ENCODE measurements around the gene SAMSN1. TPM values are rescaled to one million over a fixed set of nuclear protein-coding genes. Genes with fewer than 3 reads are reported as not detected.

SAMSN1 gene
- total RNA-seq, 1 donor from 2014 or later = 18.2 TPM

DNA sequence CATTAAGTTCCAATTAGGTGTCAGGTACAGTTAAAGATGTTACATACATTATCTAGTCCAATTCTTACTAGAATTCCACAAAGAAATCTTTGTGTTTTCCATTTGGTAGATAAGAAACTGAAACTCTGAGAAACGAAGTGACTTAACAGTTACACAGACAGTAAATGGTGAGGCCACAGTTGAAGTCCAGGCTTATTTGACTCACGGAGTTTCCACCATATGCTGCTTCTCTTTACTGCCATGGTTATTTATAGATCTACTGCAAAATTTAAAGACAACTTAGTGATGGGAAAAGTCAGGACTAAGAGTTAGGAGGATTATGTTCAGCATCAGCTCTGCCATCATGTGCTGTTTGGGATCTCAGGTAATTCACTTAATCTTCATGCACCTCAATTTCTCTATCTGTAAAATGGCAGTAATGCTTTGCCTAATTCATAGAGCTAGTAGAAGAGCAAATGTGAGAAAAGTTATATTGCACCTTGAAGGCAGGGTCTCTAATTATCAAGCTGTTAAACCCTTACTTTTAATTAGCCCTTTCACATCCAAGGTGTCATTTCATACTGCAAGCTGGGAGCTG, 26.2 kb upstream of the SAMSN1 start:
- peaks cover 7% of the 10 kb centered on the region for H3K4me1 ChIP-seq
- H3K9me3 ChIP-seq = no peaks in the 10 kb centered on the region
- no peaks in the 10 kb centered on the region for H3K36me3 ChIP-seq
- ATAC-seq = no peak
- TF ChIP-seq, protein P1, sequence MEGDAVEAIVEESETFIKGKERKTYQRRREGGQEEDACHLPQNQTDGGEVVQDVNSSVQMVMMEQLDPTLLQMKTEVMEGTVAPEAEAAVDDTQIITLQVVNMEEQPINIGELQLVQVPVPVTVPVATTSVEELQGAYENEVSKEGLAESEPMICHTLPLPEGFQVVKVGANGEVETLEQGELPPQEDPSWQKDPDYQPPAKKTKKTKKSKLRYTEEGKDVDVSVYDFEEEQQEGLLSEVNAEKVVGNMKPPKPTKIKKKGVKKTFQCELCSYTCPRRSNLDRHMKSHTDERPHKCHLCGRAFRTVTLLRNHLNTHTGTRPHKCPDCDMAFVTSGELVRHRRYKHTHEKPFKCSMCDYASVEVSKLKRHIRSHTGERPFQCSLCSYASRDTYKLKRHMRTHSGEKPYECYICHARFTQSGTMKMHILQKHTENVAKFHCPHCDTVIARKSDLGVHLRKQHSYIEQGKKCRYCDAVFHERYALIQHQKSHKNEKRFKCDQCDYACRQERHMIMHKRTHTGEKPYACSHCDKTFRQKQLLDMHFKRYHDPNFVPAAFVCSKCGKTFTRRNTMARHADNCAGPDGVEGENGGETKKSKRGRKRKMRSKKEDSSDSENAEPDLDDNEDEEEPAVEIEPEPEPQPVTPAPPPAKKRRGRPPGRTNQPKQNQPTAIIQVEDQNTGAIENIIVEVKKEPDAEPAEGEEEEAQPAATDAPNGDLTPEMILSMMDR (IDR thresholded peaks at IDR 0.05) = no peak
- intact Hi-C loops (cut with DNase I) = no loop called here
- H3K4me3 ChIP-seq = no peak overlapping the region
- no peak for DNase-seq
- no peak overlapping the region for H3K27ac ChIP-seq
- H3K27me3 ChIP-seq = no peaks in the 10 kb centered on the region

DNA sequence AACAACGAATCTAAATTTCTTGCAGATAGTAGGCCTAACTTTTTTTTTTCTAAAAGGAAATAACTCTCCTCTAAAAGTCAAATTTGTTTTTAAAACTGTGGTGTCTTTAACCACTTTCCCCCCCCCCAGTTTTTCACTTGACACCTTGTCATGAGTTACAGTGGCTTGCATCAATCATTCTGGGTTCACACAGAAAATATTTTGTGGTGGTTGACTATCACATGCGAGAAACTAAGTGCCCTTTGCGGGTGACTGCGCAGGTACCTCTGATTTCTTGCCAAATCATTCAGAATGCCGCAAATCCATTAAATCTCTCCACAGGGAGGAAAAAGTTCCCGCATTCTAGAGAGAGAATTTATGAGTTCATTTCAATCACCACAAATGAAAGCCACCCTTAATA, 23.8 kb upstream of the SAMSN1 start:
- no peaks in the 10 kb centered on the region for H3K36me3 ChIP-seq
- intact Hi-C loops (cut with DNase I) = no loop called here
- H3K4me3 ChIP-seq = no peak overlapping the region
- peaks cover 7% of the 10 kb centered on the region for H3K4me1 ChIP-seq
- H3K27me3 ChIP-seq = no peaks in the 10 kb centered on the region
- DNase-seq = no peak
- no peak overlapping the region for H3K27ac ChIP-seq
- ATAC-seq = no peak
- no peaks in the 10 kb centered on the region for H3K9me3 ChIP-seq
- TF ChIP-seq, protein P1 (IDR thresholded peaks at IDR 0.05) = no peak

DNA sequence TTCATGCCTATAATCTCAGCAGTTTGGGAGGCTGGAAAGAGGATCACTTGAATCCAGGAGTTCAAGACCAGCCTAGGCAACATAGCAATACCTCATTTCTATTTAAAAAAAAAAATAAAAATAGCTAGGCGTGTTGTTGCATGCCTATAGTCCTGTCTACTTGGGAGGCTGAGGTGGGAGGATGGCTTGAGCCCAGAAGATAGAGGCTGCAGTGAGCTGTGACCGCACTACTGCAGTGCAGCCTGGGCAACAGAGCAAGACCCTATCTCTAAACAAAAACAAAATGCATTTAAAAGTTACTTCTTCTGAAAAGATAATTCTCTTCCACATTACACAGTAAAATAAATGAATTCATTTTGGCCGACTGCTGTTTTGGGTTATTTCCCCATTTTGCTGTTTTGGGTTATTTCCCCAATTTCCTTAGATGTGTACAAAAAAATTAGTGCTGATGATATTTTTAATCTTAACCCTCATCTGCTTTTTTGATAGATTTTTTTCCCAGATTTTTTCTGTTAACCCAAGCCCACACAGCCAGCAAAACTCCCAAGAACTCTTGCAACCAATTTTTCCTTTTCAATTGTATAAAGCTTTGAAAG, 23.0 kb upstream of the SAMSN1 start:
- intact Hi-C loops (cut with DNase I) = no loop called here
- TF ChIP-seq, protein P1 (IDR thresholded peaks at IDR 0.05) = no peak
- Histone ChIP-seq H3K27ac (no peak overlapping the region), H3K27me3 (no peaks in the 10 kb centered on the region), H3K4me1 (peaks cover 7% of the 10 kb centered on the region), H3K9me3 (no peaks in the 10 kb centered on the region), H3K4me3 (no peak overlapping the region), H3K36me3 (no peaks in the 10 kb centered on the region)
- DNase-seq (no peak), ATAC-seq (no peak)

DNA sequence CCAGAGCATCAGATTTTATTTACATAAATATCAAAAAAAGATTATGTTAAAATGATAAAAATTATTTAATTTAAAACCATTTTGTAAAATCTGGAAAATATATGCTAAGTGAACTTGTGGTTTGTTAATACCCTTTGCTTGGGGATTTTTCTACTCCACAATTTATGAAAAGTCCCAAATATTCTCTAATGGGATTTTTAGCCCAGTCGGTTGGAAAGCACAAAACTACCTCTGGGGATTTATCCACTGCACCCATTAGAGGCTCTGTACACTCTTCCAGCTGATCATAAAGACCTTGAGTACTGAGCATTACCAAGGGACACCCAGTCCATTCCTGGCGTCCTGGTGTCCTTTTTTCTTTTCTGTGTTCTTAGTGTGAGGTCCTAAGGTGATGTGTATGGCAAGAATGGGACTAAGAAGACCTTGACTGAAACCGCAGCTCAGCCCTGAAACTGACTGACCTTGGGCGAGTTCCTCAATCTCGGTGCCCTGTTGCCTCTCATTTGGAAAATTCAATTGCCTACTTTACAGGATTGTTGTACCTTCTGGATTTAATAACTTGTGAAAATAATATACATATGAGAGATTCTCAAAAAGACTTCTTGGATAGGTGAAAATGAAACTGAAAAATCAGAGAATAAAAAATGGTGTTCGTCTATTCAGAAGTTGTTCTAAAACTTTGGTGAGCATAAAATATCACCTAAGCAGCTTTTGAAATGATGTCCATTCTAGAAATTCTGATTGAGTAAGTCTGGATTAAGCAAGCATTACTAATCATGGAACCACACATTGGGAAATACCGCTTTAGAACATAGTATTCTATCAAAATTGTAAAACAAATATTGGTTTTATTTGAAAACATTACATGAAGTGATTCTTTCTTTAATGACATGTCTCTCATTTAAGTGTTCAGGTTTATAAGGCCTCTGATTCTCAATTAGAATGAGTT, 21.5 kb upstream of the SAMSN1 start:
- DNase-seq = no peak
- no peak for ATAC-seq
- H3K27ac ChIP-seq = no peak overlapping the region
- no peaks in the 10 kb centered on the region for H3K9me3 ChIP-seq
- peaks cover 7% of the 10 kb centered on the region for H3K4me1 ChIP-seq
- TF ChIP-seq, protein P1 (IDR thresholded peaks at IDR 0.05) = no peak
- intact Hi-C loops (cut with DNase I) = no loop called here
- H3K27me3 ChIP-seq = no peaks in the 10 kb centered on the region
- H3K4me3 ChIP-seq = no peak overlapping the region
- H3K36me3 ChIP-seq = no peaks in the 10 kb centered on the region

DNA sequence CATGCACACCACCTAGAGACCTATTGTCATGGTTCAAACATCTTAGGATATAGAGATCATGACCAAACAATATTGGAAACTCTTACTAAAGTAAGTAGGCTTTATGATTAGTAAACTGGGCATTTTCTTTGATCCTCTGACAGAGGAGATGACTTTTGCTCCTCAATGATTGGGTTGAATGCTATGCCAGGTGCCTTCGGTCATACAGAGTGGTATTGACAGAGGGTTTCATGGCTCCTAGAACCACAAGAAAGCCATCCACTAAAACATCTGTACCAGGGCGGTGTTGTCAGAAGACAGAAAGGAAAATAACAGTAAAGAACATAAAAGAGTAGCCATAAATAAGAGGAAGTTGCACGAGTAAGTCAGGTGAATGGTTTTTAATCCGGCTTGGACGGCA, 20.8 kb upstream of the SAMSN1 start:
- no peaks in the 10 kb centered on the region for H3K36me3 ChIP-seq
- no peak overlapping the region for H3K4me3 ChIP-seq
- peaks cover 7% of the 10 kb centered on the region for H3K4me1 ChIP-seq
- H3K27me3 ChIP-seq = no peaks in the 10 kb centered on the region
- TF ChIP-seq, protein P1 (IDR thresholded peaks at IDR 0.05) = no peak
- intact Hi-C loops (cut with DNase I) = no loop called here
- no peak overlapping the region for H3K27ac ChIP-seq
- H3K9me3 ChIP-seq = no peaks in the 10 kb centered on the region
- ATAC-seq (no peak), DNase-seq (no peak)
